GM12875 (cell line): ENCODE results near the gene GRIK3.

Source experiments
- H3K4me3 ChIP-seq: one replicate; pipeline ENCODE4 v1.5.1; 2011; ENCODE audit warnings: low read depth, low read length, control low read depth
- CTCF ChIP-seq: IDR thresholded peaks from 2 replicates; pipeline ENCODE4 v1.5.1; 2011; ENCODE audit warnings: low read depth, mild to moderate bottlenecking, control low read depth, inconsistent platforms, low read length, moderate library complexity, borderline replicate concordance; ENCODE audit not compliant: insufficient read depth

GRIK3 gene

GRCh38 chr1:36851087-36851486 is 183.2 kb downstream of the GRIK3 start:
- H3K4me3 ChIP-seq, result no peak overlapping the region
- no peak for TF ChIP-seq CTCF

GRCh38 chr1:36849956-36850355 is 184.4 kb downstream of the GRIK3 start:
- TF ChIP-seq CTCF, result no peak
- H3K4me3 ChIP-seq, result no peak overlapping the region

GRCh38 chr1:36847761-36848160 is 186.6 kb downstream of the GRIK3 start:
- TF ChIP-seq CTCF, result no peak
- no peak overlapping the region for H3K4me3 ChIP-seq

- H3K4me3 ChIP-seq, result no peak overlapping the region
- no peak for TF ChIP-seq CTCF
Observed at GRCh38 chr1:36847186-36847585, 187.1 kb downstream of the GRIK3 start.

- H3K4me3 ChIP-seq, result no peak overlapping the region
- TF ChIP-seq CTCF, result no peak
Observed at GRCh38 chr1:36846357-36846756, 188.0 kb downstream of the GRIK3 start.

GRCh38 chr1:36845802-36846201 is 188.5 kb downstream of the GRIK3 start:
- TF ChIP-seq CTCF, result no peak
- no peak overlapping the region for H3K4me3 ChIP-seq

GRCh38 chr1:36844917-36845316 is 189.4 kb downstream of the GRIK3 start:
- TF ChIP-seq CTCF, result no peak
- H3K4me3 ChIP-seq, result no peak overlapping the region
